GM12873 (cell line): ENCODE results near the gene CRK.

Source experiments
- CTCF ChIP-seq: IDR thresholded peaks from 2 replicates; pipeline ENCODE4 v1.5.1; 2012; ENCODE audit warnings: low read depth, mild to moderate bottlenecking, moderate library complexity, low read length, control low read depth; ENCODE audit not compliant: insufficient read depth; ENCODE audit errors: missing control alignments

The CRK gene

GRCh38 chr17:1391577-1391976 is 64.5 kb downstream of the CRK start:
- TF ChIP-seq CTCF, result no peak

- no peak for TF ChIP-seq CTCF
Observed at GRCh38 chr17:1390432-1391367, 65.3 kb downstream of the CRK start.

- TF ChIP-seq CTCF, result no peak
Observed at GRCh38 chr17:1386265-1386664, 69.8 kb downstream of the CRK start.

- TF ChIP-seq CTCF, result no peak
Observed at GRCh38 chr17:1385861-1386260, 70.2 kb downstream of the CRK start.

- TF ChIP-seq CTCF, result no peak
Observed at GRCh38 chr17:1384905-1385435, 71.1 kb downstream of the CRK start.

GRCh38 chr17:1379930-1380313 is 76.1 kb downstream of the CRK start:
- no peak for TF ChIP-seq CTCF

- no peak for TF ChIP-seq CTCF
Observed at GRCh38 chr17:1379208-1379929, 76.7 kb downstream of the CRK start.
